ENCODE data around the gene FIGNL2.

GRCh38 chr12:51838036-51838435 lies 10.5 kb downstream of the FIGNL2 start:
- no peak for TF ChIP-seq POLR2AphosphoS5 (IDR thresholded peaks at IDR 0.05; ENCODE audit: insufficient read depth in 1 of 2, low read depth in 1 of 2)
- no peak for TF ChIP-seq CTCF (IDR thresholded peaks at IDR 0.05)

All from vagina (tissue), 2 donors.